ENCODE data around the gene CNTNAP2.

- TF ChIP-seq EZH2 (IDR thresholded peaks at IDR 0.05; ENCODE audit: low read length, missing control alignments), result no peak
- no peak for TF ChIP-seq CTCF (conservative IDR thresholded peaks at IDR 0.05 in 1 of 2, IDR thresholded peaks at IDR 0.05 in 1 of 2; ENCODE audit: low read depth in 1 of 2, low read length in 2 of 2)
Measured at GRCh38 chr7:147885869-147886268, 1769.3 kb downstream of the CNTNAP2 start.

Measured in fibroblast of lung (primary cell).